Smooth muscle cell (in vitro differentiated cells): ENCODE results near the gene AP5B1. TPM values are rescaled to one million over a fixed set of nuclear protein-coding genes. Genes with fewer than 3 reads are reported as not detected.
A peak's percentile ranks its signal among the peaks of the same experiment; 100 is the strongest.

ENCODE experiments used
- DNase-seq: peaks from one replicate; lab custom pipeline; 2025; ENCODE audit not compliant: unreplicated experiment; lab: John Stamatoyannopoulos, UW
- H2AFZ ChIP-seq: fragments of 200-600 bp; sonication (generic); 2 replicates; pipeline ENCODE4 v1.6.0; 2016; ENCODE audit warnings: antibody characterized with exemption, low read depth, mild to moderate bottlenecking
- H3F3A ChIP-seq: fragments of 200-600 bp; sonication (generic); 2 replicates; pipeline ENCODE4 v1.6.0; 2017; ENCODE audit warnings: antibody characterized with exemption, low read depth
- H3K27ac ChIP-seq: fragments of 200-600 bp; sonication (generic); 2 replicates; pipeline ENCODE4 v1.5.1; 2016; ENCODE audit warnings: low read depth, mild to moderate bottlenecking
- H3K27me3 ChIP-seq: fragments of 200-600 bp; sonication (generic); 2 replicates; pipeline ENCODE4 v1.6.1; 2016; ENCODE audit warnings: low read depth, mild to moderate bottlenecking
- H3K36me3 ChIP-seq: fragments of 200-600 bp; sonication (generic); 2 replicates; pipeline ENCODE4 v1.5.1; 2016; ENCODE audit warnings: low read depth
- H3K4me1 ChIP-seq: fragments of 200-600 bp; sonication (generic); 2 replicates; pipeline ENCODE4 v1.5.1; 2016; ENCODE audit warnings: low read depth
- H3K4me2 ChIP-seq: fragments of 200-600 bp; sonication (generic); 2 replicates; pipeline ENCODE4 v1.6.0; 2016; ENCODE audit warnings: mild to moderate bottlenecking
- H3K4me3 ChIP-seq: fragments of 200-600 bp; sonication (generic); 2 replicates; pipeline ENCODE4 v1.5.1; 2016; ENCODE audit warnings: mild to moderate bottlenecking
- H3K79me2 ChIP-seq: fragments of 200-600 bp; sonication (generic); 2 replicates; pipeline ENCODE4 v1.6.0; 2016; ENCODE audit warnings: low read depth, mild to moderate bottlenecking
- H3K9ac ChIP-seq: fragments of 200-600 bp; sonication (generic); 2 replicates; pipeline ENCODE4 v1.6.0; 2016; ENCODE audit warnings: low read depth
- H3K9me3 ChIP-seq: fragments of 200-600 bp; sonication (generic); replicated peaks from 2 replicates; pipeline ENCODE4 v1.5.1; 2016; ENCODE audit warnings: low read depth
- H4K20me1 ChIP-seq: fragments of 200-600 bp; sonication (generic); 2 replicates; pipeline ENCODE4 v1.6.0; 2016; ENCODE audit warnings: low read depth
- WGBS: methylation state at CpG from one replicate; pipeline ENCODE4 v1.1.7; 2016; ENCODE audit warnings: low lambda C conversion rate; 5-methylcytosine and 5-hydroxymethylcytosine counted together
- polyA plus RNA-seq: library from polyadenylated mRNA; unstranded; fragments of >200 nt; fragmentation: Nextera tagmentation; extraction: Ambion mirVana; gene quantifications from 2 replicates; pipeline ENCODE4 v1.2.1, GENCODE V29; 2016
- total RNA-seq: library from RNA; depleted of rRNA; stranded (reverse); fragments of >200 nt; gene quantifications from 2 replicates; pipeline ENCODE4 v1.2.3, GENCODE V29; 2014
- TF ChIP-seq, protein P1 (sequence below): fragments of 200-600 bp; sonication (generic); IDR thresholded peaks from 2 replicates; pipeline ENCODE4 v1.5.1; 2017; ENCODE audit warnings: borderline replicate concordance, mild to moderate bottlenecking, antibody characterized with exemption; ENCODE audit not compliant: insufficient read depth, poor library complexity, severe bottlenecking

The AP5B1 gene
- total and polyA plus RNA-seq, 2 experiments from 2014 or later = 6.2 to 7.7 TPM

DNA sequence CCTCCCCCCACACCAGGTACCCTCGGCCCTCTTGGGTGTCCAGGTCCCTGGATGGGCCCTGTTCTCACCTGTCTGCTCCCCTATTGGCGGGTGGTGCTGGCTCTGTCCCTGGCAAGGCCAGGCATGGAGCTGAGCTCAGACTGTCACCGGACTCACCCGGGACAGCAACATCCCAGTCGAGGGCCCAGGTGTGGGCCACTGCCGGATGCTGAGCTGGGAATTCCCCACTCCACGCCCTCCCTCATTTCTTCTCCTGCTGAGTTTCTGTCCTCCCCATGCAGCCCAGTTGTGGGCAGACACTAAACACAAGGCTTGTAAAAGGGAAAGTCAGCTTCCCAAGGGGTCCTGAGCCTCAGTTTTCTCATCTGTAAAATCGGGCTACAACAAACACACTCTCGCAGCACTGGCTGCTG lies 2.0 kb upstream of the AP5B1 start:
- no peak overlapping the region for H2AFZ ChIP-seq
- DNase-seq = no peak

DNA sequence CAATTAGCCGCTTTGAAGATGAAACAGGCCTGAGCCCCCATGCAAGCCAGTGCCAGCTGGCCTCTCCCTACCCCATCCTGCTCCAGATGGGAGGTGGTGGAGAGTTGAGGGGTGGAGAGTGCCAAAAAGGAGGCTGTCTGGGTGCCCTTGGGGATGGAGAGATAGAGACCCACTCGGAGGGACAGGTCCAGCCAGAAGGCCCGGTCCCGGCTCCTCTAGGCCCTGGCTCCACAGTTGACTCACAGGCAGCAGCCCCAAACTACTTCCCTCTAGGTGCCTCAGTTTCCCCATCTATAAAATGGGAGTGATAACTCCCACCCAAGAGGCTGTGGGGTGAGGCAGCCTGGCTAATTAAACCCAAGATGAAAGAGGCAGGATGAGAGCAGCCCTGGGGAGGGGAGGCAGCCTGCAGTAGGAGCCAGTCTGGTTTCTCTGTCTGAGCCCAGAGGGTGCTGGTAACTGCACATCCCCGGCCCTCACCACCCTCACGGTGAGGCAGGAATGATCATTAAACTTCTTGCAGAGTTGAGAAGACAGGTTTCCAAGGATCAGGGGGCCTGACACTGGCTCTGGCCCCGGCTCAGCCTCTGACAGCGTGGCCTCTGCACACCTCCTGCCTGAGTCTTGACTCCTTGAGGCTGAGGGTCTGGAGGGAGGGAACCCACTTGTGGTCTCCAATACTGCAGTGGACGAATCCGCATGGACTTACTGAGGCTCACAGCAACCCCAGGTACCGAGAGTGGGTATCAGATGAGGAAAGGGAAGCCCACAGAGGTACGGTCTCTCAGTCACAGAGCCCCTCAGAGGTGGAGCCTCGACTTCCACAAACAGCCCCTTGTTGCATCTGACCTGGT lies 1.4 kb upstream of the AP5B1 start:
- Histone ChIP-seq H3K27ac (no peak overlapping the region), H3K27me3 (peaks cover 29% of the 10 kb centered on the region), H3K36me3 (no peaks in the 10 kb centered on the region), H3K4me1 (no peaks in the 10 kb centered on the region), H3K9ac (no peak overlapping the region), H2AFZ (no peak overlapping the region), H3F3A (peaks cover 9% of the 10 kb centered on the region), H4K20me1 (peaks cover 26% of the 10 kb centered on the region), H3K9me3 (no peaks in the 10 kb centered on the region), H3K4me2 (no peak overlapping the region), H3K4me3 (no peak overlapping the region), H3K79me2 (no peaks in the 10 kb centered on the region)
- no peak for DNase-seq
- 85% methylated on average over 13 of the region's 13 CpGs for WGBS
- TF ChIP-seq, protein P1, sequence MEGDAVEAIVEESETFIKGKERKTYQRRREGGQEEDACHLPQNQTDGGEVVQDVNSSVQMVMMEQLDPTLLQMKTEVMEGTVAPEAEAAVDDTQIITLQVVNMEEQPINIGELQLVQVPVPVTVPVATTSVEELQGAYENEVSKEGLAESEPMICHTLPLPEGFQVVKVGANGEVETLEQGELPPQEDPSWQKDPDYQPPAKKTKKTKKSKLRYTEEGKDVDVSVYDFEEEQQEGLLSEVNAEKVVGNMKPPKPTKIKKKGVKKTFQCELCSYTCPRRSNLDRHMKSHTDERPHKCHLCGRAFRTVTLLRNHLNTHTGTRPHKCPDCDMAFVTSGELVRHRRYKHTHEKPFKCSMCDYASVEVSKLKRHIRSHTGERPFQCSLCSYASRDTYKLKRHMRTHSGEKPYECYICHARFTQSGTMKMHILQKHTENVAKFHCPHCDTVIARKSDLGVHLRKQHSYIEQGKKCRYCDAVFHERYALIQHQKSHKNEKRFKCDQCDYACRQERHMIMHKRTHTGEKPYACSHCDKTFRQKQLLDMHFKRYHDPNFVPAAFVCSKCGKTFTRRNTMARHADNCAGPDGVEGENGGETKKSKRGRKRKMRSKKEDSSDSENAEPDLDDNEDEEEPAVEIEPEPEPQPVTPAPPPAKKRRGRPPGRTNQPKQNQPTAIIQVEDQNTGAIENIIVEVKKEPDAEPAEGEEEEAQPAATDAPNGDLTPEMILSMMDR = no peak

More for the DNA sequence above, 2.0 kb upstream of the AP5B1 start:
- Histone ChIP-seq H3K4me1 (peaks cover 3% of the 10 kb centered on the region), H3K4me2 (no peak overlapping the region), H3K27me3 (peaks cover 36% of the 10 kb centered on the region), H3K79me2 (no peaks in the 10 kb centered on the region), H3K9me3 (no peaks in the 10 kb centered on the region), H3K4me3 (no peak overlapping the region), H3F3A (peaks cover 9% of the 10 kb centered on the region), H3K36me3 (no peaks in the 10 kb centered on the region), H3K27ac (no peak overlapping the region), H3K9ac (no peak overlapping the region), H4K20me1 (peaks cover 19% of the 10 kb centered on the region)
- TF ChIP-seq, protein P1 = no peak
- WGBS = 88% methylated on average over 9 of the region's 9 CpGs

DNA sequence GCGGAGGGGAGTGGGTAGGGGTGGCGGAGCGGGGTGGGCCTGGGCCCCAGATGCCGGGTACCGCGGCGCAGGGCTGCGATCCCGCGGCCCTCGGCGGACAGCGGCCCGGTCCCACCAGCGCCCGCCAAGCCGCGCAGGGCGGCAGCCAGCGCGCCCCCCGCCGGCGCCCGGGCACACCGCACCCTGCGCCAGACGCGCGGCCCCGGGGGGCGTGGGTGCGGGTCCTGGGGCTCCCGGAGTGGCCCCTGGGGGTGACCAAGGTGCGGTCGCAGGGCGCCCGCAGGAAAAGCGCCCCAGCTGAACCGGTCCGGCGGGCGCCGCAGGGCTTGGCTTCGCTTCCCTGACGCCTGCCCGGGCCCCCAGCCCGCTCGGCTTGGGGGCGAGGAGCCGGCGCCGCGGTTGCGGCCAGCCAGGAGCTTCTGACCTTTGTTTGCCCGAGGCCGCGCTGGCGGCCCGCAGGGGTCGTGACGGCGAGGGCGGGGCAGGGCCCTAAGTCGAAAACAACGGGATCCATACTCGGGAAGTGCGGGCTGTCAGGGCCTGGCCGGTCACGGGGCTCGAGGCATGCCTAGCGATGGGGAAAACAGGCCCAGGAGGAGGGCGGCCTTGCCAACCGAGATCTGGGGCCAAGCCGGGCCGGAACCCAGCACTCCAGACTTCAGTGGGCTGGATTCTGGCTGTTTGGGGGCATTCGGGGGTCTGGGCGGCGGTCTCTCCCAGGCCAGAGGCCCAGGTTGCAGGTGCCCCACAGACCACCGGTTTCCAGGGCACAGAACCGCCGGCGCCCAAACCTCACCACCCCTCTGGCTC lies 581 bp upstream of the AP5B1 start:
- peaks cover 34% of the 10 kb centered on the region for H4K20me1 ChIP-seq
- TF ChIP-seq, protein P1 = peak; percentile 31
- peaks cover 21% of the 10 kb centered on the region for H3K27me3 ChIP-seq
- peak overlapping the region; percentile 54 for H2AFZ ChIP-seq
- no peaks in the 10 kb centered on the region for H3K79me2 ChIP-seq
- peak overlapping the region; percentile 85 for H3K4me3 ChIP-seq
- no peak overlapping the region for H3K9ac ChIP-seq
- H3K9me3 ChIP-seq = no peaks in the 10 kb centered on the region
- H3K4me1 ChIP-seq = no peaks in the 10 kb centered on the region
- no peaks in the 10 kb centered on the region for H3K36me3 ChIP-seq
- H3F3A ChIP-seq = peaks cover 12% of the 10 kb centered on the region
- H3K27ac ChIP-seq = no peak overlapping the region
- no peak for DNase-seq
- H3K4me2 ChIP-seq = peak overlapping the region; percentile 99
- 19% methylated on average over 64 of the region's 83 CpGs for WGBS
